NOMO-1 treated with DMSO at 0.1 percent for 48 hours (cell line): ENCODE measurements around the gene HECTD4.
A peak's percentile ranks its signal among the peaks of the same experiment; 100 is the strongest.
"Not testable (repeated sequence)": the region's sequence is repeated elsewhere in the genome, so short reads cannot be mapped to it uniquely, and the experiment has no call there.

Experiments
- DNase-seq: peaks from one replicate; lab custom pipeline; 2025; ENCODE audit not compliant: unreplicated experiment; lab: John Stamatoyannopoulos, UW

HECTD4 gene

GRCh38 chr12:112381883-112382796 is at the start of gene HECTD4:
Gene HECTD4 (minus strand): TSS chr12:112382431. CDS start chr12:112382128, 303 bp downstream.
- peak; percentile 89 for DNase-seq

- DNase-seq, result no peak
Observed at GRCh38 chr12:112431965-112432364, 49.7 kb upstream of the HECTD4 start.

- DNase-seq, result no peak
Observed at GRCh38 chr12:112430929-112431328, 48.7 kb upstream of the HECTD4 start.

- DNase-seq, result no peak
Observed at GRCh38 chr12:112427760-112428159, 45.5 kb upstream of the HECTD4 start.

DNA sequence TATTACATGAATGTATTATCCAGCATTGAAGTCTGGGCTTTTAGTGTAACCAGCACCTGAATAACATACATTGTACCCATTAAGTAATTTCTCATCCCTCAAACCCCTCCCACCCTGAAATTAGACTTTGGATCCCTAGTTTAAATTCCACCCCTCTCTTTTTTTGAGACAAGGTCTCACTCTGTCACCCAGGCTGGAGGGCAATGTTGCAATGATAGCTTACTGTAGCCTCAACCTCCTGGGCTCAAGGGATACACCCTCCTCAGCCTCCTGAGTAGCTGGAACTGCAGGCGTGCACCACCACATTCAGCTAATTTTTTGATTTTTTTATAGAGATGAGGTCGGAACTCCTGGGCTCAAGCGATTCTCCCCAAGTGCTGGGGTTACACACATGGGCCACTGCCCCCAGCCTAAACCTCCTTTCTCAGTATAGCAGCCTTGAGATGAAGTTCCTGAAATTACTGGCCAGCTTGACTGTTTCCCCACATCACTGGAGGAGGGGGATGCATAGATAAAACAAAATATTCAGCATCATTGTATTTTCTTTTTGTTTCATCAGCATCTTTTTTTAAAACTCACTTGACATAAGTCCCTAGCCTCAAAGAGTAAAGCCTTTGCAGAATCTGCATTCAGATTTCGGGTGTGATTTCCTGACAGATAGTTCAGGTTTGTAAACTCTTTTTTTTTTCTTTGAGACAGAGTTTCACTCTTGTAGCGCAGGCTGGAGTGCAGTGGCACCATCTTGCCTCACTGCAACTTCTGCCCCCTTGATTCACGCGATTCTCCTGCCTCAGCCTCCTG is 43.6 kb upstream of the HECTD4 start:
- no peak for DNase-seq

DNA sequence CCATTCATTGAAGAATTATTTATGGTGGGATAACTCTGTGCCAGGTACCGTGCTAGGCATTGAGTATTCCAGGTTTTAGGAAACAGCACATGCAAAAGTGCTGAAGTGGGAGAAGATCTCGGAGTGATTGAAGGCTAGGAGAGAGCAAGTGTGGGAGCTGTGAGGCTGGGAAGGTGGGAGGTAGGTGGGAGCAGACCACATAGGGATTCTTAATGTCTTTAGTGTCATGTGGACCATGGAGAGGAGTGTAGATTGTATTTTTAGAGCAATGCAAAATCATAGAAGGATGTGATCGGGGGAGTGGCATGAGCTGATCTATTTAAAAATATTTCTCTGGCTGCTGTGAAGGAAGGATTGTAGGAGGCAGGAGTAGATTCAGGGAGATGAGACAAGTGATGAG is 41.9 kb upstream of the HECTD4 start:
- no peak for DNase-seq

- DNase-seq, result no peak
Observed at GRCh38 chr12:112422531-112422930, 40.3 kb upstream of the HECTD4 start.

DNA sequence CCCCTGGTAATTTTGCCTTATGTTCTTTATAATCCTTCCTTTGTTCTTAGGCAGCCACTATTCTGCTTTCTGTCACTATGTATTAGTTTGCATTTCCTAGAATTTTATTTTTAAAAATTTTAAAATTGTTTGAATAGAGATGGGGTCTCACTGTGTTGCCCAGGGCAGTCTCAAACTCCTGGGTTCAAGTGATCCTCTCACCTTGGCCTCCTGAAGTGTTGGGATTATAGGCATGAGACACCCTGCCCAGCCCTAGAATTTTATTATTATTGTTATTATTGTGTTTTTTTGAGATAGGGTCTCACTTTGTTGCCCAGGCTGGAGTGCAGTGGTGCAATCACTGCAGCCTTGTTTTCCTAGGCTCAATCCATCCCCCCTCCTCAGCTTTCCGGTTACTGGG is 39.1 kb upstream of the HECTD4 start:
- DNase-seq, result no peak

DNA sequence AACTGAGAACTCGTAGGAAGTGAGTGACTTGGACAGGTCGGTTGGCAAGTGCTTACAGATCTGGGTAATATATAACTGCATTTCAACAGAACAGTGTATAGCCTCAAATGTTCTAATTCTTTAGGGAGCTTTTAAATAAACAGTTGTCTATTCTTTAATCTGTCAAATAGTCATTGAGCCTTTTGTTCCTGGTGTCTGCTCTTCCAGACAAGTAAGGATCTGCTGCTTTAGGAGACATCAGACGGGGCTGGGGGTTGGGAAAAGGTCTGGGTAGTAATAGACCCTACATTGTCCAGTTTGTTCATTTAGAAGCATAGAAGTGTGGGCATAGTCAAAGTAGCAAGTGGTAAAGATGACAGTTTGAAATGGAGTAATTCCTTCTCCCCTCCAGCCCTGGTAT is 38.5 kb upstream of the HECTD4 start:
- no peak for DNase-seq

- DNase-seq, result peak; percentile 14
Observed at GRCh38 chr12:112419297-112420133, 37.3 kb upstream of the HECTD4 start.

- DNase-seq, result peak; percentile 72
Observed at GRCh38 chr12:112418608-112419296, 36.5 kb upstream of the HECTD4 start, which contains the start of gene PTPN11. Gene PTPN11 (plus strand): TSS chr12:112418947. CDS start chr12:112419112, 165 bp downstream.

DNA sequence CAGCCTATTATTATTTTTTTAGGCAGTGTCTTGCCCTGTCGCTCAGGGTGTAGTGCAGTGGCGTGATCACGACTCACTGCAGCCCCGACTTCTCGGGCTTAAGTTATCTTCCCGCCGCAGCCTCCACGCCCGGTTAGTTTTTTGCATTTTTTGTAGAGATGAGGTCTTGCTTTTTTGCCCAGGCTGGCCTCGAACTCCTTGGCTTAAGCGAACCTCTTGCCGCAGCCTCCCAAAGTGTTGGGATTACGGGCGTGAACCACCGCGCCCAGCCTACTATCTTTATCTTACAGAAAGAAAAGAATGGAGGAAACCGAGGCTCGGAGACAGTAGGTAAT is 36.0 kb upstream of the HECTD4 start:
- no peak for DNase-seq

DNA sequence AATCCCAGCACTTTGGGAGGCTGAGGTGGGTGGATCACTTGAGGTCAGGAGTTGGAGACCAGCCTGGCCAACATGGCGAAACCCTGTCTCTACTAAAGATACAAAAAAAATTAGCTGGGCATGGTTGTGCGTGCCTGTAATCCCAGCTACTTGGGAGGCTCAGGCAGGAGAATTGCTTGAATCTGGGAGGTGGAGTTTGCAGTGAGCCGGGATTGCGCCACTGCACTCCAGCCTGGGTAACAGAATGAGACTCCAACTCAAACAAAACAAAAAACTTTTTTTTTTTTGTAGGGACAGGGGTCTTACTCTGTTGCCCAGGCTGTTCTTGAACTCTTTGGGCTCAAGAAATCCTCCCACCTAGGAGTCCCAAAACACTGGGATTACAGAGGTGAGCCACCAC is 33.2 kb upstream of the HECTD4 start:
- DNase-seq, result not testable (repeated sequence)

DNA sequence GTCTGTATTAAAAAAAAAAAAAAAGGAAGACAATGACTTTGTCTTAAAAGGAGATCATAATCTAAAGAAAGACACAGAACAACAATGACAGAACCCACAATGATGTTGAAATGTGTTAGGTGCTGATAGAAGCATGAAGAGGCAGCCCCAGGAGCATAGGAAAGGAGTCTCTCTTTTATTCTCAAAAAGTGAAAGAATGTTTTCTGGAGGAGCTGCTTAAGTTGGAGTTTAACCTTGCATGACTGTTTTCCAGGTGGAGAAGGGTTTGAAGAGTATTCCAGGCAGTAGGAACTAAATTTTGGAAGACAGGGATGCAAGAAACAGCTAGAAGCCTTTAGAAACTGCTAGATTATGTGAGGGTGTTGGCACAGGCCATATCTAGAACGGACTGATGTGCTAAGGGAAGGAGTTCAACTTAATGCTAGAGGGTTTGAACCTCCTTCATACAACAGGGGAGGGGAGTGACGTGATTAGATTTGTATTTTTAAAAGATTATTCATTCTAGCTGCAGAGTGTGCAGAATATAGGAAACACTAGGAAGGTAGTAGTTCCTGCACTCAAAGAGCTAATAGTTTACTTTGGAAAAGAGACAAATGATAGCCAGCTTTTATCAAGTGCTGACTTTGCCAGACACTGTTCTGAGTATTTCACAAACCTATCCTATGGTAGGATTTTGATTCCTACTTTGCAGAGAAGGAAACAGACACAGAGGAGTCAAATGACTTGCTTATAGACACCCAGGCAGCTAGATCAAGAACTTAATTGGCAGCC is 31.8 kb upstream of the HECTD4 start:
- peak; percentile 15 for DNase-seq

GRCh38 chr12:112409906-112410244 is 27.6 kb upstream of the HECTD4 start:
- DNase-seq, result no peak

- DNase-seq, result peak; percentile 93
Observed at GRCh38 chr12:112409064-112409905, 27.1 kb upstream of the HECTD4 start, which contains the start of gene RPL6. Gene RPL6 (minus strand): TSS chr12:112409605. CDS start chr12:112408656, 949 bp downstream.

DNA sequence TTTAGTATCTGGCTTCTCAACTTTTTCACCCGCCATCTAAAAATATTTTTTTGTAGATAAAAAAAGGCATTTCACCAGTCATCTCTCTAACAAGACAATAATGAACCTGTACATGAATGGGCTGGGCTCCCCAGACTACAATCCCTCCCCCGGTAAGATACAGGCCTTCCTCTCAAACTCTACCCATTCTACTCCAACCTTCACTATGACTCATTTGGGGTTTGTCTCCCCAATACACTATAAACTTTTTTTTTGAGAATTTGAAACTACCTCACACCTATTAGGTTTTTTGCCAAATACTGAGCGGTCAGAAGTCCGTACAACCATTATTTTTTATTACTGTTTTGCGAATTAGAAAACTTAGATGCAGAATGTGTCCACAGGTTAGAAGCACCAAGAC is 26.4 kb upstream of the HECTD4 start:
- DNase-seq, result no peak

DNA sequence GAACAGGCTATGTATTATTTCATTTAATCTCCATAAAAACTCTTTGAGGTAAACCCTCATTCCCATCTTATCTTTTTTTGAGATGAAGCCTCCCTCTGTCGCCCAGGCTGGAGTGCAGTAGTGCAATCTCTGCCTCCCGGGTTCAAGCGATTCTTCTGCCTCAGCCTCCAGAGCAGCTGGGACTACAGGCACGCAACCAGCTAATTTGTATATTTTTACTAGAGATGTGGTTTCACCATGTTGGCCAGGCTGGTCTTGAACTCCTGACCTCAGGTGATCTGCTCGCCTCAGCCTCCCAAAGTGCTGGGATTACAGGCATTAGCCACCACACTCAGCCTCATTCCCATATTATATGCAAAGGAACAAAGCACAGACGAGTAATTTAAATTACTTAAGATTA is 25.5 kb upstream of the HECTD4 start:
- not testable (repeated sequence) for DNase-seq
